Prostate gland (tissue), 2 donors: Measurements from ENCODE around the gene TRIO. TPM values are rescaled to one million over a fixed set of nuclear protein-coding genes. Genes with fewer than 3 reads are reported as not detected.

ENCODE experiments used
- DNase-seq: peaks from one replicate; pipeline ENCODE4 v3.0.0-alpha.2; 2019; ENCODE audit warnings: low spot score
- H3K27ac ChIP-seq, 2 donors: fragments of 200-600 bp; sonication (generic); 2 replicates each; pipeline ENCODE4 v1.5.1; 2017 to 2019
- H3K27me3 ChIP-seq: fragments of 200-600 bp; sonication (generic); replicated peaks from 2 replicates; pipeline ENCODE4 v1.5.1; 2019; ENCODE audit not compliant: insufficient read depth
- H3K36me3 ChIP-seq, 2 donors: fragments of 200-600 bp; sonication (generic); 1 replicate in 1 of 2; 2 replicates in 1 of 2; pipeline versions ENCODE4 v1.5.1 to v1.8.1; 2017 to 2019
- H3K4me1 ChIP-seq: fragments of 200-600 bp; sonication (generic); replicated peaks from 2 replicates; pipeline ENCODE4 v1.5.1; 2019
- H3K4me3 ChIP-seq, 2 donors: fragments of 200-600 bp; sonication (generic); 2 replicates each; pipeline ENCODE4 v1.5.1; 2017 to 2019
- H3K9me3 ChIP-seq: fragments of 200-600 bp; sonication (generic); 2 replicates; pipeline ENCODE4 v1.5.1; 2017
- CTCF ChIP-seq, 4 experiments: fragments of 200-600 bp in 2 of 4; fragments of 450-650 bp in 2 of 4; sonication (generic) in 2 of 4; IDR thresholded peaks; 1 replicate in 3 of 4; 2 replicates in 1 of 4; pipeline ENCODE4 v1.5.1; 2016 to 2019; ENCODE audit warnings: antibody characterized with exemption in 4 of 4, mild to moderate bottlenecking in 2 of 4, moderate library complexity in 2 of 4
- POLR2A ChIP-seq: fragments of 450-650 bp; IDR thresholded peaks from one replicate; pipeline ENCODE4 v1.6.1; 2016; ENCODE audit warnings: antibody characterized with exemption, mild to moderate bottlenecking
- POLR2AphosphoS5 ChIP-seq: sonication (generic); formaldehyde crosslinking; IDR thresholded peaks from one replicate; pipeline ENCODE4 v1.6.1; 2017; ENCODE audit warnings: antibody characterized with exemption
- WGBS: methylation state at CpG from one replicate; pipeline ENCODE4 v1.1.5; 2018; 5-methylcytosine and 5-hydroxymethylcytosine counted together
- intact Hi-C: fragments of 100-400 bp; cut with DNase I; formaldehyde crosslinking; loops from one replicate; pipeline ENCODE4 v1.14.2; 2022
- total RNA-seq, 2 donors: library from RNA; depleted of rRNA; stranded (reverse); fragments of >200 nt; gene quantifications; one replicate each; pipeline ENCODE4 v1.1.0, GENCODE V29; 2016

The TRIO gene
- total RNA-seq, 2 donors from 2014 or later, result 90.3 to 197 TPM

GRCh38 chr5:14323466-14323865 is 180.3 kb downstream of the TRIO start:
- Histone ChIP-seq H3K36me3 (no peaks in the 10 kb centered on the region), H3K4me1 (no peaks in the 10 kb centered on the region), H3K27ac (no peak overlapping the region), H3K27me3 (no peaks in the 10 kb centered on the region), H3K4me3 (no peak overlapping the region), H3K9me3 (no peaks in the 10 kb centered on the region)
- DNase-seq, result no peak
- intact Hi-C loops, result no loop called here
- 87% methylated on average over 7 of the region's 7 CpGs for WGBS
- TF ChIP-seq CTCF (IDR thresholded peaks at IDR 0.05) (no peak), POLR2A (no peak), POLR2AphosphoS5 (no peak)

DNA sequence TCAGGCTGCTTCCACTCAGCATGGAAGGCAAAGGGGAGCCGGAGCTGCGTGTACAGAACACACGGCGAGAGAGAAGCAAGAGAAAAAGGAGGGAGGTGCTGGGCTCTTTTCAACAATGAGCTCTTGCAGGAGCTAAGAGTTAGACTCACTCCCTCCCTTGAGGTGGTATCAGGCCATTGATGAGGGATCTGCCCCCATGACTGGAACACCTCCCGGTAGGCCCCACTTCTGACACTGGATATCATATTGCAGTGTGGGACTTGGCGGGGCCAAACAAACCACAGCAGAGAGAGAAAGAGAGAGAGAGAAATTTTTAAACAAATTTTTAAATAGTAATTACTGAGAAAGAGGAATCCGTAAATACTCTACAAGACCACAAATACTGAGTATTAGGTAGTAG is 182.2 kb downstream of the TRIO start:
- no peaks in the 10 kb centered on the region for H3K27me3 ChIP-seq
- no peaks in the 10 kb centered on the region for H3K4me1 ChIP-seq
- no peaks in the 10 kb centered on the region for H3K36me3 ChIP-seq
- intact Hi-C loops, result no loop called here
- no peak for DNase-seq
- no peaks in the 10 kb centered on the region for H3K9me3 ChIP-seq
- H3K27ac ChIP-seq, result no peak overlapping the region
- TF ChIP-seq POLR2AphosphoS5 (no peak), CTCF (IDR thresholded peaks at IDR 0.05) (no peak), POLR2A (no peak)
- H3K4me3 ChIP-seq, result no peak overlapping the region
- 87% methylated on average over 7 of the region's 7 CpGs for WGBS

DNA sequence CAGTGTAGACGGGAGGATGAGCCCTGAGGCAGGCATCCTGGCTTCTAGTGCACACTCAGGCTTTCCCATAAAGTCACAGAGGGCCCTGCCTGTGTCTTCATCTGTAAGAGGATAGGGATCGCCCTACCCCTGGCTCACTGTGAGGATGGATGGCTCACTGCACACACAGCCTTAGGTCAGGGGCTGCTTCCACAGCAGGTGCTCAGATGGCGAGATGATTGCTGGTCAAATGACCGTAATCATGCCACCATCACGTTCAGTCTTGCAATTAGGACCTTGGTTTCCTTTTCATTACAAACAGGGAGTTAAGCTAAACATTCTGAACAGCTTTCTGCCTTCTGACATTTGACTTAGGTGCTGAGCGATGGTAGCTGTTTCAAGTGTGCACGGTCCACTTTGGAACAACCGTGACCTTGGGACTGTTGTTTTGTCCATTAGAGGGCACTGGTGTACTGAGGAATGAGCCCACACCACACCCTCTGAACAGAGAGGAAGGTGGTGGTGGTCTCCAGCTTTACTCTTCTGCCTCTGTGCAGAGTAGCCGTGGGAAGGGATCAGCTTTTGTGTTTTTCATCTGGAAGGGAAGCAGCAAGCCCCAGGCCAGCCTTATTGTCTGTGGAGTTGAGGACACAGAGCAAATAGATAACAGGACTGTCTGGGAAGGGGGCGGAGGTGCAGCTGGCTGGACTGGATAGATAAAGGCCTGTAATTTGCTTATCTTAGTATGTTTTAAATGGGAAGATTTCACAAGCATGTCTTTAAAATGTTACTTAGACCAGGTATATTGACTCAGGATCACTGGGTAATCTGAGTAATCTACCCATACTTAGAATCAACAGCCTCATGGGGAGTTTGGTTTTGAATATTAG is 183.1 kb downstream of the TRIO start:
- Histone ChIP-seq H3K27ac (no peak overlapping the region), H3K9me3 (no peaks in the 10 kb centered on the region), H3K4me1 (no peaks in the 10 kb centered on the region), H3K27me3 (no peaks in the 10 kb centered on the region), H3K36me3 (no peaks in the 10 kb centered on the region), H3K4me3 (no peak overlapping the region)
- intact Hi-C loops, result no loop called here
- no peak for DNase-seq
- 73% methylated on average over 10 of the region's 10 CpGs for WGBS
- TF ChIP-seq POLR2AphosphoS5 (no peak), POLR2A (no peak), CTCF (IDR thresholded peaks at IDR 0.05) (no peak)

GRCh38 chr5:14327624-14328023 is 184.5 kb downstream of the TRIO start:
- Histone ChIP-seq H3K9me3 (no peaks in the 10 kb centered on the region), H3K36me3 (no peaks in the 10 kb centered on the region), H3K27me3 (no peaks in the 10 kb centered on the region), H3K4me1 (no peaks in the 10 kb centered on the region), H3K27ac (no peak overlapping the region), H3K4me3 (no peak overlapping the region)
- DNase-seq, result no peak
- WGBS, result 91% methylated on average over 6 of the region's 6 CpGs
- TF ChIP-seq POLR2AphosphoS5 (no peak), CTCF (IDR thresholded peaks at IDR 0.05) (no peak), POLR2A (no peak)
- intact Hi-C loops, result no loop called here

DNA sequence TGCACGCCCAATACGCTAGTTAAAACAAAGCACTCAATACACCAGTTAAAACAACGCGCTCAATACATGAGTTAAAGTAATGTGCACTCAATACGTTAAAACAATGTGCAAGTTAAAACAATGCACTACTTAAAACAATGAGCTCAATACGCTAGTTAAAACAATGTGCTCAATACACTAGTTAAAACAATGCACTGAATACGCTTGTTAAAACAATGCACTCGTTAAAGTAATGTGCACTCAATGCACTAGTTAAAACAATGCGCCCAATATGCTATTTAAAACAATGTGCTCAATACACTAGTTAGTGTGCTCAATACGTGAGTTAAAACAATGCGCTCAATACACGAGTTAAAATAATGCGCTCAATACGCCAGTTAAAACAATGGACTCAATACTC is 185.0 kb downstream of the TRIO start:
- H3K9me3 ChIP-seq, result no peaks in the 10 kb centered on the region
- intact Hi-C loops, result no loop called here
- WGBS, result 93% methylated on average over 14 of the region's 14 CpGs
- H3K36me3 ChIP-seq, result no peaks in the 10 kb centered on the region
- TF ChIP-seq POLR2AphosphoS5, result no peak
- TF ChIP-seq CTCF (IDR thresholded peaks at IDR 0.05), result no peak
- no peak for TF ChIP-seq POLR2A
- H3K27me3 ChIP-seq, result no peaks in the 10 kb centered on the region
- no peaks in the 10 kb centered on the region for H3K4me1 ChIP-seq
- no peak overlapping the region for H3K27ac ChIP-seq
- DNase-seq, result no peak
- H3K4me3 ChIP-seq, result no peak overlapping the region
